Mesendoderm (in vitro differentiated cells): ENCODE data around the gene SYT17.

Experiments
- DNase-seq: peaks from one replicate; pipeline ENCODE4 v3.0.0; 2013
- H2AK5ac ChIP-seq: 2 replicates; pipeline ENCODE4 v1.6.1; 2013; ENCODE audit warnings: low read length, inconsistent platforms
- H2BK120ac ChIP-seq: 2 replicates; pipeline ENCODE4 v1.6.1; 2013; ENCODE audit warnings: low read depth, mild to moderate bottlenecking, low read length, moderate library complexity, mixed read lengths
- H2BK15ac ChIP-seq: replicated peaks from 2 replicates; pipeline ENCODE4 v1.6.1; 2013; ENCODE audit warnings: low read depth, mild to moderate bottlenecking, moderate library complexity
- H2BK5ac ChIP-seq: 2 replicates; pipeline ENCODE4 v1.6.1; 2013; ENCODE audit warnings: low read length, inconsistent platforms
- H3K18ac ChIP-seq: 2 replicates; pipeline ENCODE4 v1.6.1; 2013; ENCODE audit warnings: mild to moderate bottlenecking, low read length, mixed read lengths
- H3K23ac ChIP-seq: one replicate; pipeline ENCODE4 v1.6.1; 2013; ENCODE audit warnings: low read length
- H3K27ac ChIP-seq: 2 replicates; pipeline ENCODE4 v1.5.1; 2013; ENCODE audit warnings: low read depth, mild to moderate bottlenecking, inconsistent platforms, low read length, moderate library complexity
- H3K27me3 ChIP-seq: 2 replicates; pipeline ENCODE4 v1.6.1; 2013; ENCODE audit warnings: low read length, control low read depth, mild to moderate bottlenecking, inconsistent platforms; ENCODE audit not compliant: insufficient read depth, poor library complexity
- H3K36me3 ChIP-seq: 2 replicates; pipeline ENCODE4 v1.6.1; 2013; ENCODE audit warnings: low read length, inconsistent platforms; ENCODE audit not compliant: control insufficient read depth, insufficient read depth
- H3K4ac ChIP-seq: one replicate; pipeline ENCODE4 v1.6.1; 2013; ENCODE audit warnings: low read depth, mild to moderate bottlenecking, low read length, moderate library complexity
- H3K4me1 ChIP-seq: 2 replicates; pipeline ENCODE4 v1.6.1; 2013; ENCODE audit warnings: low read depth, low read length, inconsistent platforms; ENCODE audit not compliant: control insufficient read depth
- H3K4me2 ChIP-seq: 2 replicates; pipeline ENCODE4 v1.6.1; 2013; ENCODE audit warnings: low read length
- H3K4me3 ChIP-seq: 2 replicates; pipeline ENCODE4 v1.5.1; 2013; ENCODE audit warnings: mild to moderate bottlenecking, low read length
- H3K56ac ChIP-seq: one replicate; pipeline ENCODE4 v1.6.1; 2013; ENCODE audit warnings: low read length
- H3K79me1 ChIP-seq: 2 replicates; pipeline ENCODE4 v1.6.1; 2013; ENCODE audit warnings: low read length, inconsistent platforms
- H3K79me2 ChIP-seq: 2 replicates; pipeline ENCODE4 v1.6.1; 2013; ENCODE audit warnings: mild to moderate bottlenecking, low read length; ENCODE audit not compliant: control insufficient read depth, insufficient read depth
- H3K9ac ChIP-seq: 2 replicates; pipeline ENCODE4 v1.6.1; 2013; ENCODE audit warnings: low read length, inconsistent platforms
- H4K5ac ChIP-seq: one replicate; pipeline ENCODE4 v1.6.1; 2013; ENCODE audit warnings: low read length
- H4K8ac ChIP-seq: one replicate; pipeline ENCODE4 v1.6.1; 2013; ENCODE audit warnings: low read depth, mild to moderate bottlenecking, control low read depth, low read length, moderate library complexity
- WGBS: extraction: QIAGEN DNeasy Blood & Tissue Kit; methylation state at CpG from one replicate; pipeline ENCODE4 v1.1.7; 2013; ENCODE audit warnings: low lambda C conversion rate, missing lambda C conversion rate; ENCODE audit not compliant: insufficient coverage; ENCODE audit errors: extremely low coverage; 5-methylcytosine and 5-hydroxymethylcytosine counted together

Gene SYT17

GRCh38 chr16:19287241-19287640, 119.2 kb downstream of the SYT17 start:
- H2BK120ac ChIP-seq = no peak overlapping the region
- H3K56ac ChIP-seq = no peak overlapping the region
- no peak overlapping the region for H3K9ac ChIP-seq
- no peak overlapping the region for H3K4me3 ChIP-seq
- H4K5ac ChIP-seq = no peak overlapping the region
- no peak overlapping the region for H2BK15ac ChIP-seq
- H3K18ac ChIP-seq = no peak overlapping the region
- H3K23ac ChIP-seq = no peak overlapping the region
- no peak overlapping the region for H3K4me2 ChIP-seq
- no peaks in the 10 kb centered on the region for H3K27me3 ChIP-seq
- H3K27ac ChIP-seq = no peak overlapping the region
- H3K79me1 ChIP-seq = no peaks in the 10 kb centered on the region
- no peak overlapping the region for H4K8ac ChIP-seq
- H3K4ac ChIP-seq = peak overlapping the region; percentile 11
- no peak overlapping the region for H2AK5ac ChIP-seq
- peaks cover 9% of the 10 kb centered on the region for H3K4me1 ChIP-seq
- no CpG with 5 or more reads among the region's 4 CpGs for WGBS
- DNase-seq = no peak
- no peaks in the 10 kb centered on the region for H3K36me3 ChIP-seq
- no peak overlapping the region for H2BK5ac ChIP-seq
- H3K79me2 ChIP-seq = no peaks in the 10 kb centered on the region

GRCh38 chr16:19288872-19289799, 121.1 kb downstream of the SYT17 start:
- Histone ChIP-seq H3K79me1 (no peaks in the 10 kb centered on the region), H3K79me2 (no peaks in the 10 kb centered on the region), H3K27ac (peak overlapping the region; percentile 27), H3K4ac (no peak overlapping the region), H3K56ac (no peak overlapping the region), H3K9ac (no peak overlapping the region), H3K18ac (peak overlapping the region; percentile 1), H4K5ac (no peak overlapping the region), H3K4me2 (no peak overlapping the region), H3K23ac (no peak overlapping the region), H2AK5ac (no peak overlapping the region), H3K27me3 (no peaks in the 10 kb centered on the region), H3K36me3 (no peaks in the 10 kb centered on the region), H4K8ac (no peak overlapping the region), H2BK15ac (no peak overlapping the region), H2BK5ac (no peak overlapping the region), H3K4me3 (no peak overlapping the region), H2BK120ac (no peak overlapping the region), H3K4me1 (peaks cover 9% of the 10 kb centered on the region)
- WGBS = no CpG with 5 or more reads among the region's 7 CpGs
- peak; percentile 49 for DNase-seq

GRCh38 chr16:19289811-19290485, 121.9 kb downstream of the SYT17 start:
- Histone ChIP-seq H2BK5ac (no peak overlapping the region), H2BK15ac (no peak overlapping the region), H3K27ac (peak overlapping the region; percentile 27), H3K56ac (peak overlapping the region; percentile 66), H3K36me3 (no peaks in the 10 kb centered on the region), H2AK5ac (no peak overlapping the region), H3K79me1 (no peaks in the 10 kb centered on the region), H3K18ac (peak overlapping the region; percentile 1), H4K5ac (no peak overlapping the region), H3K4ac (no peak overlapping the region), H3K9ac (no peak overlapping the region), H3K23ac (no peak overlapping the region), H3K4me2 (no peak overlapping the region), H3K79me2 (no peaks in the 10 kb centered on the region), H3K4me1 (peaks cover 9% of the 10 kb centered on the region), H3K27me3 (no peaks in the 10 kb centered on the region), H3K4me3 (no peak overlapping the region), H4K8ac (no peak overlapping the region), H2BK120ac (no peak overlapping the region)
- no CpG with 5 or more reads among the region's 7 CpGs for WGBS
- DNase-seq = peak; percentile 68

- no peak overlapping the region for H3K23ac ChIP-seq
- no peak overlapping the region for H2AK5ac ChIP-seq
- H3K4me3 ChIP-seq = no peak overlapping the region
- H2BK120ac ChIP-seq = no peak overlapping the region
- H3K9ac ChIP-seq = no peak overlapping the region
- no peak overlapping the region for H2BK5ac ChIP-seq
- no peak overlapping the region for H4K5ac ChIP-seq
- DNase-seq = no peak
- no peak overlapping the region for H3K4ac ChIP-seq
- H3K79me2 ChIP-seq = no peaks in the 10 kb centered on the region
- H2BK15ac ChIP-seq = no peak overlapping the region
- H3K4me1 ChIP-seq = peaks cover 9% of the 10 kb centered on the region
- WGBS = no CpG with 5 or more reads among the region's 2 CpGs
- H3K18ac ChIP-seq = no peak overlapping the region
- H3K79me1 ChIP-seq = no peaks in the 10 kb centered on the region
- H4K8ac ChIP-seq = no peak overlapping the region
- H3K36me3 ChIP-seq = no peaks in the 10 kb centered on the region
- no peak overlapping the region for H3K27ac ChIP-seq
- H3K56ac ChIP-seq = no peak overlapping the region
- H3K27me3 ChIP-seq = no peaks in the 10 kb centered on the region
- H3K4me2 ChIP-seq = no peak overlapping the region
Observed at GRCh38 chr16:19290860-19291259, 122.8 kb downstream of the SYT17 start.

- no peak overlapping the region for H3K18ac ChIP-seq
- H3K4ac ChIP-seq = no peak overlapping the region
- WGBS = no CpG with 5 or more reads among the region's 4 CpGs
- H3K56ac ChIP-seq = no peak overlapping the region
- no peak overlapping the region for H2BK5ac ChIP-seq
- H3K4me1 ChIP-seq = peaks cover 9% of the 10 kb centered on the region
- no peaks in the 10 kb centered on the region for H3K27me3 ChIP-seq
- no peaks in the 10 kb centered on the region for H3K36me3 ChIP-seq
- no peaks in the 10 kb centered on the region for H3K79me2 ChIP-seq
- no peaks in the 10 kb centered on the region for H3K79me1 ChIP-seq
- no peak overlapping the region for H3K4me3 ChIP-seq
- no peak overlapping the region for H2BK15ac ChIP-seq
- H2BK120ac ChIP-seq = no peak overlapping the region
- no peak overlapping the region for H2AK5ac ChIP-seq
- no peak overlapping the region for H4K5ac ChIP-seq
- no peak overlapping the region for H4K8ac ChIP-seq
- H3K23ac ChIP-seq = no peak overlapping the region
- no peak overlapping the region for H3K4me2 ChIP-seq
- no peak overlapping the region for H3K27ac ChIP-seq
- peak; percentile 94 for DNase-seq
- H3K9ac ChIP-seq = no peak overlapping the region
Observed at GRCh38 chr16:19291475-19291874, 123.4 kb downstream of the SYT17 start.
